GM12865 (cell line): ENCODE results near the gene CYP3A4.

Experiments
- DNase-seq: peaks from one replicate; pipeline ENCODE4 v3.0.0; 2010; ENCODE audit warnings: low read depth
- H3K4me3 ChIP-seq: 2 replicates; pipeline ENCODE4 v1.5.1; 2011; ENCODE audit warnings: mild to moderate bottlenecking, low read depth, low read length, control low read depth
- CTCF ChIP-seq: IDR thresholded peaks from 2 replicates; pipeline ENCODE4 v1.5.1; 2011; ENCODE audit warnings: low read length, control low read depth, low read depth, inconsistent platforms; ENCODE audit not compliant: insufficient read depth; ENCODE audit errors: missing control alignments

Gene CYP3A4

GRCh38 chr7:99825873-99826272 is 41.9 kb upstream of the CYP3A4 start:
- no peak for TF ChIP-seq CTCF
- no peak overlapping the region for H3K4me3 ChIP-seq
- no peak for DNase-seq

DNA sequence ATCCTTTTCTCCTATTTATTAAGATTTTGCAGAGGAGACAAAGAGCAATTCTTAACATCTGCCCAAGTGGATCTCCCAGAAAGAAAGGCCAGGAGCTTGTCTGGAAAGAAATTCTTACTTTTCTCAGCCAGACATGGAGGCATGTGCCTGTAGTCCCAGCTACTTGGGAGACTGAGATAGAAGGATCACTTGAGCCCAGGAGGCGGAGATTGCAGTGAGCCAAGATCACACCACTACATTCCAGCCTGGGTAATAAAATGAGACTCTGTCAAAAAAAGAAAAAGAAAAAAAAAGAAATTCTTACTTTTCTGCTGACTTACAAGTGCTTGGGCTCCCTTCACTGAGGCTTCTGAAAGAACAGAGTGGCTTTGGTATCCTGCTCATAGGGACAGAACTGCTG is 41.5 kb upstream of the CYP3A4 start:
- H3K4me3 ChIP-seq, result no peak overlapping the region
- DNase-seq, result no peak
- TF ChIP-seq CTCF, result no peak

DNA sequence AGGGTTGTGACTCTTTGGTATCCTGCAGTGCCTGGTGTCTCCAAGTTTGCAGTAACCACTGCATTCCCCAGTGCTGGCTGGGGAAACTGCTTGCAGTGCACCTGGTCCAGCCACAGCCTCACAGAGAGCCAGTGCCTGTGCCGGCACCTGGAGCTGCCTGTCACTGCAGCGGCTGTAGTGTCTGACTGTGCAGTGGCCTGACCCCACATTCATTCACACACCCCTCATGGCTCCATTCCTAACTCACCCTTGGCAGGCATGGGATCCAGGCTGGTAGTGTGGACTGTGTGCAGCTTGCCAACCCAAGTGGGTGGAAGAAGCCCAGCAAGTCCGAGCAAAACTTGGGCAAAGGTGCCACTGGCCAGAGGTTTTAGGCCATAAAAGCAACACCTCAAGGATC is 40.1 kb upstream of the CYP3A4 start:
- TF ChIP-seq CTCF, result no peak
- no peak for DNase-seq
- H3K4me3 ChIP-seq, result no peak overlapping the region

- no peak overlapping the region for H3K4me3 ChIP-seq
- no peak for DNase-seq
- TF ChIP-seq CTCF, result no peak
Observed at GRCh38 chr7:99822731-99823718, 39.0 kb upstream of the CYP3A4 start.

DNA sequence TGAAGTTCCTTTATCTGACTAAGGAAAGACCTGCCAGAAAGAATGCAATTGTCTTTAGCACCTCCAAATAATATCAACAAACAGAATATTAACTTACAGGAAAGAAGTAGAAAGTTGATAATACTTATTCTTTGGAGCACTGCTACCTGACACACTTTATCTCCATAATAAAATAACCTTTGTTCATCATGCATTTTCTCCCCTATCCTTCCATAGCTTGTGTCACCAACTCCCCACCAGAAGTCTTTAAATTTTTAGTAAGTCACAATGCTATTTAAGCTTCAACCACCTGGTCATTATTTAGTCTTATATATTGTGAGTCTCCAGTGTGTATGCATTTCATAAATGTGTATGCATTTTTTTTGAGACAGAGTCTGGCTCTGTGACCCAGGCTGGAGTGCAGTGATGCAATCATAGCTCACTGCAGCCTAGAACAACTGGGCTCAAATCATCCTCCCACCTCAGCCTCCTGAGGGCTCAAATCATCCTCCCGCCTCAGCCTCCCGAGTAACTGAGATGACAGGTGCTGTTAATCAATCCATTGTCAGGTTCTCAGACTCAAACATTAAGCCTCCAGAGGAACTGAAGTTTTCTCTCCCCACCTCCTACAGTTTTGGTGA is 36.5 kb upstream of the CYP3A4 start:
- TF ChIP-seq CTCF, result no peak
- no peak for DNase-seq
- H3K4me3 ChIP-seq, result no peak overlapping the region

GRCh38 chr7:99808766-99809165 is 24.8 kb upstream of the CYP3A4 start:
- TF ChIP-seq CTCF, result no peak
- H3K4me3 ChIP-seq, result no peak overlapping the region
- no peak for DNase-seq
